GM12874 (cell line): Measurements from ENCODE around the gene ISG15.

Experiments used
- CTCF ChIP-seq: IDR thresholded peaks from 2 replicates; pipeline ENCODE4 v1.5.1; 2011; ENCODE audit warnings: low read depth, mild to moderate bottlenecking, control low read depth, low read length, moderate library complexity; ENCODE audit not compliant: insufficient read depth

The ISG15 gene

GRCh38 chr1:973459-974292 is 39.6 kb upstream of the ISG15 start:
- no peak for TF ChIP-seq CTCF

DNA sequence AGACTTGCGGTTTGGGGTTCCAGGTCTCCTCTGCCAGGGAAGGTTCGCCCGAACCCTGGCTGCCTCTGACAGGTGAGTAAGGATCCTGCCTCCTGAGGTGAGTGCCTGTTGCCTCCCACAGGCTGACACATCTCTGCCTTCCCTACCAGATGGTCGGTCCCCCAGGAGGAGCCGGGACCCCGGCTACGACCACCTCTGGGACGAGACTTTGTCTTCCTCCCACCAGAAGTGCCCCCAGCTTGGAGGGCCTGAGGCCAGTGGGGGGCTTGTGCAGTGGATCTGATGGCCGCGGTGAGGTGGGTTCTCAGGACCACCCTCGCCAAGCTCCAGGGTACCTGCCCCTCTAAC is 39.0 kb upstream of the ISG15 start:
- no peak for TF ChIP-seq CTCF

DNA sequence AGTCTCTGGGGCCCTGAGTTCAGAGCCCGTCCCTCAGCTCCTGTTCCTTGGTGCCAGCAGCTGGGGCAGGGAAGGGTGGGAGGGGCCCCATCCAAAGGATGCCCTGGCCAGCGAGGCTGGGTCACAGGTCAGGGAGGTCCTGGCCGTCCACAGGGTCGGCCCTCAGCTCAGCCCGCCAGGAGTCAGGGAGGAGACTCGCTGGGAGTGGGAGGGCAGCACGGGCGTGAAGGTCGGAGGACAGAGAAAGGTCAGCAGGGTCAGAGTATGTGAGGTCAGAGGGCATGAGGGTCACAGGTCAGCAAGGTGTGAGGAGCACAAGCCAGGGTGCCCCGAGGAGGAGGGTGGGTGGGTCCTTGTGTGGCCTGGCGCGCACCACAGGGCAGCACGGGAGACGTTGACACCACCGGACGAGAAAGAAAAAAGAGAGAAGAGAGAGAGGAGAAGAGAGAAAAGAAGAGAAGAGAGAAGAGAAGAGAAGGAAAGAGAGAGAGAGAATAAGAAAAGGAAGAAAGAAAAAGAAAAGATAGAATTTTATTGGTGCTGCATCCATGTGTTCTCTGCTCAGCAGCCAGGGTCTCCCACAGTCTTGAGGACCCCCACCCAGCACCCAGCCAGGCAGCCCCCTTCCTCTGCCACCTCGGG is 38.5 kb upstream of the ISG15 start:
- no peak for TF ChIP-seq CTCF

GRCh38 chr1:975365-975764 is 37.9 kb upstream of the ISG15 start:
- TF ChIP-seq CTCF: no peak

- peak; percentile 86 for TF ChIP-seq CTCF
These were observed 37.2 kb upstream of the ISG15 start for GRCh38 chr1:975896-976683.

DNA sequence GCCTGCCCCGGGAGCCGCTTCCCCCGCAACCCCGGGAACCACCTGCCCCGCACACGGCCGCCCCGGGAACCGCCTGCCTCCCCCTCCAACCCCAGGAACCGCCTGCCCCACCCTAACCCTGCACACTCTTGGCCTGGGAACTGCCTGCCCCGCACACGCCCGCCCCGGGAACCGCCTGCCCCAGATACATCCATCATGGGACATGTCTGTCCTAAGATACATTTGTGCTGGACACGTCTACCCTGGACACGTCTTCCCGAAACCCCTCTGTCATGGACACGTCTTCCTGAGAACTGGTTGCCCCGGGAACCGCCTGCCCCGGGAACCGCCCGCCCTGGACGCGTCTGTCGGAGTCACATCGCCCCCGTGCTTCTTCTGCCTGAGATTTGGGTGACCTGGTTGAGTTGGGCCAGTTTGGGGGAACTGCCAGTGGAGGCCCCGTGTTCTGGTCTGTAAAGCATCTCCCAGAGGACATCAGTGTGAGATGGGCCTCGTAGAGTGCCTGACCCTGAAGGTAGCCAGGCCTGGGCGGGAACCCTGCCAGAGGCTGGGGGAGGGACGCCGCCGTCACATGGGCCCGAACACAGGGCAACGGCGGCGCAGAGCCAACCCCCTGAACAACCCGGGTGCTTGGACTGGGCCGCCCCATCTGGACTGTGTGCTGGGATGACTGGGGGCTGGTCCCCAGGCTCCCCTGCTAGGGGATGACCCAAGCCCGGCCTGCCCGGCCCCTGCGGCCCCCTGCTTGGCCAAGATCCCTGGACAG is 35.0 kb upstream of the ISG15 start:
- TF ChIP-seq CTCF: no peak
